ENCODE measurements around the gene NEGR1. TPM values are rescaled to one million over a fixed set of nuclear protein-coding genes. Genes with fewer than 3 reads are reported as not detected.

NEGR1 gene
- total RNA-seq, 2 experiments from 2014 or later = not detected

DNA sequence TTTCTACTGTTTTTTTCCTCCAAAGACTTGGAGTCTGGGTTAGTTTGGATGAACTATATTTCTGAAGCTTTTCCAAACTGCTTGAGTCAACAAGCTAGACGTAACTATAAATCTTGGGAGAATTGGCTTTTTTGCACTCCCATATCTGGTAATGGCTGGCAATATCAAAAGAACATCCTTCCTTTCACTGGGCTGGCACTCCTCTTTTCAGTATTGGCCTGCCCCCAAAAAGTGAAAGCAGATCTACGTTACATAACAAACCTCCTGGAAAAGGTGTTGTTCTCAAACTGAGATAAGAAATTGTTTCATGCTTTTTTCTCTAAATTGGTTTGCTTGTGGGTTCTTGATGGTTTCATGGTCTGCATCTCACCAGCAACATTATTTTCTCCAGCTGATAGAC, 499.3 kb downstream of the NEGR1 start:
- H4K20me1 ChIP-seq (ENCODE audit: insufficient read depth, low read length) = no peaks in the 10 kb centered on the region
- DNase-seq (ENCODE audit: low spot score) = no peak
- BruUV-seq (replicated peaks) = no TSS peak
- no peaks in the 10 kb centered on the region for H3K4me1 ChIP-seq (ENCODE audit: insufficient read depth, low read length, poor library complexity, severe bottlenecking)
- H2AFZ ChIP-seq (ENCODE audit: low read length) = no peak overlapping the region
- TF ChIP-seq EZH2phosphoT487 (IDR thresholded peaks at IDR 0.05; ENCODE audit: borderline replicate concordance, low read depth, low read length) = no peak
- TF ChIP-seq, protein P1, sequence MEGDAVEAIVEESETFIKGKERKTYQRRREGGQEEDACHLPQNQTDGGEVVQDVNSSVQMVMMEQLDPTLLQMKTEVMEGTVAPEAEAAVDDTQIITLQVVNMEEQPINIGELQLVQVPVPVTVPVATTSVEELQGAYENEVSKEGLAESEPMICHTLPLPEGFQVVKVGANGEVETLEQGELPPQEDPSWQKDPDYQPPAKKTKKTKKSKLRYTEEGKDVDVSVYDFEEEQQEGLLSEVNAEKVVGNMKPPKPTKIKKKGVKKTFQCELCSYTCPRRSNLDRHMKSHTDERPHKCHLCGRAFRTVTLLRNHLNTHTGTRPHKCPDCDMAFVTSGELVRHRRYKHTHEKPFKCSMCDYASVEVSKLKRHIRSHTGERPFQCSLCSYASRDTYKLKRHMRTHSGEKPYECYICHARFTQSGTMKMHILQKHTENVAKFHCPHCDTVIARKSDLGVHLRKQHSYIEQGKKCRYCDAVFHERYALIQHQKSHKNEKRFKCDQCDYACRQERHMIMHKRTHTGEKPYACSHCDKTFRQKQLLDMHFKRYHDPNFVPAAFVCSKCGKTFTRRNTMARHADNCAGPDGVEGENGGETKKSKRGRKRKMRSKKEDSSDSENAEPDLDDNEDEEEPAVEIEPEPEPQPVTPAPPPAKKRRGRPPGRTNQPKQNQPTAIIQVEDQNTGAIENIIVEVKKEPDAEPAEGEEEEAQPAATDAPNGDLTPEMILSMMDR (conservative IDR thresholded peaks at IDR 0.05; ENCODE audit: low read length) = no peak
- no peaks in the 10 kb centered on the region for H3K9me2 ChIP-seq (ENCODE audit: insufficient read depth, low read length)
- no peak overlapping the region for H3K27ac ChIP-seq (ENCODE audit: low read depth, low read length, poor library complexity, severe bottlenecking)
- ChIA-PET CTCF (ENCODE audit: unreplicated experiment) (no interaction called here), POLR2A (interaction anchor here (0.7 kb wide), 1 partner anchor 1095 kb away, joined by 4 read pairs; no protein-coding TSS in a partner anchor)
- no peaks in the 10 kb centered on the region for H3K79me2 ChIP-seq (ENCODE audit: insufficient read depth, low read depth, low read length)
- H3K36me3 ChIP-seq (ENCODE audit: insufficient read depth, low read length) = no peaks in the 10 kb centered on the region
- no peaks in the 10 kb centered on the region for H3K9me3 ChIP-seq (ENCODE audit: low read length)
- intact Hi-C loops (cut with micrococcal nuclease; ENCODE audit: unreplicated experiment) = no loop called here
- no peak overlapping the region for H3K4me2 ChIP-seq (ENCODE audit: low read length)
- H3K4me3 ChIP-seq (ENCODE audit: low read depth, low read length, poor library complexity, severe bottlenecking) = no peak overlapping the region

DNA sequence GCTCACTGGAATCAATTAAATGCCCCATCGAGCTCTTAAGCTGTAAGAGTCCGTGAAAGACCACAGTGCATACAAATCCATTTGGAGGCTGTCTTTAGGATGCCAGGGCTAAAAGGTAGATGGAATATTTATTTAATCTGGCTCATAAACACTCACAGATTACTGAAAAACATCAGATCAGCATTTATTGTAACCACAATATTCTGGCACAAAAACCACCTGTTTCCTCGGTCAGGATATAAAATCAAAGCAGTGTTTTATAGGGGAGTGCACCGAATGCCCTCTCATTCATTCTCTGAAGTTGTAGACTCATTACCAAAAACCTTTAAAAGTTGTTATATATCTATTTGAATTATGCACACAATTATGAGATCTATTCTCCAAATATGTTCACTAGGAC, 500.9 kb downstream of the NEGR1 start:
- Histone ChIP-seq H3K36me3 (ENCODE audit: insufficient read depth, low read length) (no peaks in the 10 kb centered on the region), H3K79me2 (ENCODE audit: insufficient read depth, low read depth, low read length) (no peaks in the 10 kb centered on the region), H2AFZ (ENCODE audit: low read length) (no peak overlapping the region), H3K4me3 (ENCODE audit: low read depth, low read length, poor library complexity, severe bottlenecking) (no peak overlapping the region), H3K4me2 (ENCODE audit: low read length) (no peak overlapping the region), H3K9me3 (ENCODE audit: low read length) (no peaks in the 10 kb centered on the region), H4K20me1 (ENCODE audit: insufficient read depth, low read length) (no peaks in the 10 kb centered on the region), H3K9me2 (ENCODE audit: insufficient read depth, low read length) (no peaks in the 10 kb centered on the region), H3K27ac (ENCODE audit: low read depth, low read length, poor library complexity, severe bottlenecking) (no peak overlapping the region), H3K4me1 (ENCODE audit: insufficient read depth, low read length, poor library complexity, severe bottlenecking) (no peaks in the 10 kb centered on the region)
- ChIA-PET CTCF (ENCODE audit: unreplicated experiment) (no interaction called here), POLR2A (interaction anchor here (0.7 kb wide), 1 partner anchor 116 kb away, joined by 3 read pairs; no protein-coding TSS in a partner anchor)
- DNase-seq (ENCODE audit: low spot score) = no peak
- no peak for TF ChIP-seq EZH2phosphoT487 (IDR thresholded peaks at IDR 0.05; ENCODE audit: borderline replicate concordance, low read depth, low read length)
- TF ChIP-seq, protein P1 (conservative IDR thresholded peaks at IDR 0.05; ENCODE audit: low read length) = no peak
- no TSS peak for BruUV-seq (replicated peaks)
- intact Hi-C loops (cut with micrococcal nuclease; ENCODE audit: unreplicated experiment) = no loop called here

DNA sequence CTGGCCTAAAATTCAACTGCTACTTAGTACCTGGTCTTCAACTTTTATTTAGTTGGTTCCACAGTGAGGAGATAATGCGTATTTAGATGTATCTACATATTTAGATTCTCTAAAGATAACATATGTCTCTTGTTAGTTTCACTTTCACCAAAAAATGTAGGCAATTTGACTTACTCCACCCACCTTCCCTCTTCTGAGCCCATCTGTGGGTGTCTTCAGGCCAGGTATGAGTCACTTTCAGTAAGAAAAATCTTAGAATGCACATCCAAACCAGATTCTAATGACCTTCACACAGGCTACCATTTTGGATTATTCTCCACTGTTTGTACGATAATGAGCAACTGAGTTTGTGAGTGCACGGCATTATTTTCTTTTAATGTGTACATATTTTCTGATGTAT, 501.7 kb downstream of the NEGR1 start:
- no peak overlapping the region for H2AFZ ChIP-seq (ENCODE audit: low read length)
- intact Hi-C loops (cut with micrococcal nuclease; ENCODE audit: unreplicated experiment) = no loop called here
- H3K4me2 ChIP-seq (ENCODE audit: low read length) = no peak overlapping the region
- DNase-seq (ENCODE audit: low spot score) = no peak
- H3K36me3 ChIP-seq (ENCODE audit: insufficient read depth, low read length) = no peaks in the 10 kb centered on the region
- H3K27ac ChIP-seq (ENCODE audit: low read depth, low read length, poor library complexity, severe bottlenecking) = no peak overlapping the region
- no peak overlapping the region for H3K4me3 ChIP-seq (ENCODE audit: low read depth, low read length, poor library complexity, severe bottlenecking)
- BruUV-seq (replicated peaks) = no TSS peak
- H3K4me1 ChIP-seq (ENCODE audit: insufficient read depth, low read length, poor library complexity, severe bottlenecking) = no peaks in the 10 kb centered on the region
- no peaks in the 10 kb centered on the region for H3K9me2 ChIP-seq (ENCODE audit: insufficient read depth, low read length)
- H4K20me1 ChIP-seq (ENCODE audit: insufficient read depth, low read length) = no peaks in the 10 kb centered on the region
- no peaks in the 10 kb centered on the region for H3K9me3 ChIP-seq (ENCODE audit: low read length)
- POLR2A ChIA-PET = interaction anchor here (0.7 kb wide), 1 partner anchor 117 kb away, joined by 3 read pairs; no protein-coding TSS in a partner anchor
- CTCF ChIA-PET (ENCODE audit: unreplicated experiment) = no interaction called here
- H3K79me2 ChIP-seq (ENCODE audit: insufficient read depth, low read depth, low read length) = no peaks in the 10 kb centered on the region
- TF ChIP-seq, protein P1 (conservative IDR thresholded peaks at IDR 0.05; ENCODE audit: low read length) = no peak
- TF ChIP-seq EZH2phosphoT487 (IDR thresholded peaks at IDR 0.05; ENCODE audit: borderline replicate concordance, low read depth, low read length) = no peak

Measured in OCI-LY7 (cell line).